Measurements from ENCODE around the gene ASCC3. TPM values are rescaled to one million over a fixed set of nuclear protein-coding genes. Genes with fewer than 3 reads are reported as not detected.
A peak's percentile ranks its signal among the peaks of the same experiment; 100 is the strongest.
"Not testable (repeated sequence)": the region's sequence is repeated elsewhere in the genome, so short reads cannot be mapped to it uniquely, and the experiment has no call there.

Gene ASCC3
- polyA plus RNA-seq, 10 donors, result 12.1 to 21.4 (median 17.8) TPM

DNA sequence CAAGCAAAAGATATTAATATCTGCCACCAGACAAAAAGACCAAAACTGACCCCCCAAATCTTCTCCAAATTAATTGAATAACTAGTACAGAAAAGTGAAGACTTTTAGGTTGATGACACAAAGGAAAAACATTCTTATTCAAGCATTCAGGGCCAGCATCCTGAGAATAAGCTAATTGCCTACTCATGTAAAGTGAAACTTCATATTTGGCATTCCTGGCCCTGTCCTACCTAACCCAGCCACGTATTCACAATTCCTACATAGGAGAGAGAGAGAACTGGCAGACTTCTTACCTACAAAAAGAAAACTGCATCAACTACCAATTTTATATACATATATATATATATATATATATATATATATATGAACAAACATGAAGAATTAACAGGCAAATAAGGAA is 4.9 kb upstream of the ASCC3 start:
- DNase-seq, result no peak

DNA sequence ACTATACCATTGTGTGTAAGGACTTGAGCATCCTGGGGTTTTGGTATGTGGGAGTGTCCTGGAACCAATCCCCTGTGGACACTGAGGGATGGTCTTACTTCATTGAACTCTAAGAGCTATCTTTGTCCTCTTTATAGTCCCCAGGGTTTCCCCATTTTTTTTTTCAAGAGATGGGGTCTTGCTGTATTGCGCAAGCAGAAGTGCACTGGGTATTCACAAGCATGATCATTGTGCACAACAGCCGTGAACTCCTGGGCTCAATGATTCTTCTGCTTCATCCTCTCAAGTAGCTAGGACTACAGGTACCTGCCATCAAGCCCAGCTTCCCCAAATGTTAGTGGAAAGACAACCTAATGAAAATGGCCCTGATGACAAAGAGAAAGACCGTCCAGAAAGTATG is 2.2 kb upstream of the ASCC3 start:
- DNase-seq, result no peak

DNA sequence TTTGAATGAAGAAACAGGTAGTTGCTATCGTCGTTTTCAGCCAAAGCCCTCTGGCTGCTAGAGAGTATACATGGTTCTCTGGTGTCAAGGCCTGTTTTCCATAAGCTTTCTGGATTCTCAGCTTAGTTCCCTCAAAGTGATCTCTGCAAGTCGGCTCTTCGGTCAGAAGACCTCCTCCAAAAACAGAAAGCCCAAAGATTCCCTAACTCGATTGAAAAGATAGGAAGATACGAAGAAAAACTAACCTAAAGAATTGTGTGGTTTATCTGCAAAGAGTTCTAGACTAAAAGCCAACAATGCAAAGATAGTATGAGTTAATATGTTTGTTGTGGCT is 545 bp upstream of the ASCC3 start:
- no peak for DNase-seq

DNA sequence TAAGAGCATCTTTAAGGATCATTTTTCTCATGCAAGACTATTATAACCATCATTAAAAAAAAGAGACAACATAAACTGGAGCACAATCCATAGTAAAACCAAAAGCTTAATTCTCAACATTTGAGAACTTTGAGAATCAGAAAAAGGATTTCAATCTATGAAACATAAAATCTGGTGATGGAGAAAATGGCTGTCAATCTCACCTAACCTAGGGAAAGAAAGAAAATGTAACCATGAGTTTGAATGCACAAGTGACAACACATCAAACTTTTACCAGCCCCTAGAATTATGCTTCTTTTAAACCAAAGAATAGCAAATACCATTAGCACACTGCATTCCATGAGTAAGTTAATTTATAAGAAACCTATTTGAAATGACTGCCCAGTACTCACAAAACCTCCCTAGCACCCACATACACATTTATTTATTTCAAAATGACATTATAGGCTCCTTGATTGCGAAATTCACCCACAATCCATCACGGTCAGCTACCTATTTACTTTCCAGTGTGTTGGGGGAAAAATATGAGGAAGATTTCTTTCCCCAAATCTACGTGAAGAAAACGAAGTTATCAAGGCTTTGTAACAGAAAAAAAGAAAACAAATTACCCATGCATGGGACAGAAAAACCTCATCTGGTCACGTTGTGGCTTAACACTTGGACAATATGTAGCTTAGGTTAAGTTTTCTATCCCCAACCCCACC is 828 bp downstream of the ASCC3 start:
- peak in 1 of 3 donors; percentile 6 for DNase-seq

DNA sequence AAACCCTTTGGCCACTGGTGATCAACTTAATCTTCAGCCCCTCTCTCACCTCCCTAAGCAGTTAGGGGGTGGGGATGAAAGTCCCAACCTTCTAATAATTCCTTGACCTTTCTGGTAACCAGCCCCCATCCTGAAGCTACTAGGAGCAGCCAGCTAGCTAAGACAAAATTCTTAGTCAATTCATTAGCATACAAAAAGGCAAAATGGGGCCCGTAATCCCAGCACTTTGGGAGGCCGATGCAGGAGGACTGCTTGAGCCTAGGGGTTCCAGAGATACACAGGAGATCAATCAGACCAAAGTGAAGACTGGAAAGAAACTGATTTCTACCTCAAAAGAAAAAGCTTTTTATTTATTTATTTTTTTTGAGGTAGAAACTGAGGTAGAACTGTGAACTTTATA is 1.8 kb downstream of the ASCC3 start:
- no peak for DNase-seq

DNA sequence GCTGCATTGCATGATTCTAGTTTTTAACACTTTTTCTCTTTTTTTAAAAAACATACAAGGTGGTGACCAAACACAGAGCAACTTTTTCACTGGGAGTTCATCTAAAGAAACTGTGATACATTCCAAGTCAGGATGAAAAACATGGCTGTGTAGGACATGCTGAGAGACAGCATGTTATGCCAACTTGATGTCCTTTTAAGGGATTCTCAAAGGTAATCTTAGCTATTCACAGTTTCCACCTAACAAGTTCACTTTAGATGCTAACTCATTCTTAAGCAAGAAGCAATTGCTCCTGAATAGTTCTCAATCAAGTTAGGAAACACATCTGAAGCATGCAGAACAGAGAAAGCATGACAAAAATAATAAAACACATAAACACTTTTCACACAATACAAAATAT is 3.3 kb downstream of the ASCC3 start:
- no peak for DNase-seq

DNA sequence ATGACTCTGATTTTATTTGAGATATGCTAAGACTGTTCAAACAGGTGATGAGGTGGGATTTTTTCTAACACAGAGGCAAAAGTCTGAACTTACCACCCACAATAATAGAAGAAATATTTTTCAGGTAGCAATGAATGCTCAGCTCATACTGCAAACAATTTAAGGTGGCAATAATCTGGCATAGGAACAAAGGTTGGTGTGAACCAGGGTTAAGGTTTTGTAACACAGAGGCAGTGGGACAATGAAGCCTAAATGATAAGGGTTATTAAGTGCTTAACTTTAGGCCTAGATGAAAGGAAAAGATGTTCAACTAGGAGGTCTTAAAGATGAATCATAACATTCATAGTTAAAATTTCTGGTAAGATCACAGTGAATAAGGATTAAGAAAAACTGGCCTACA is 4.9 kb downstream of the ASCC3 start:
- no peak for DNase-seq

DNA sequence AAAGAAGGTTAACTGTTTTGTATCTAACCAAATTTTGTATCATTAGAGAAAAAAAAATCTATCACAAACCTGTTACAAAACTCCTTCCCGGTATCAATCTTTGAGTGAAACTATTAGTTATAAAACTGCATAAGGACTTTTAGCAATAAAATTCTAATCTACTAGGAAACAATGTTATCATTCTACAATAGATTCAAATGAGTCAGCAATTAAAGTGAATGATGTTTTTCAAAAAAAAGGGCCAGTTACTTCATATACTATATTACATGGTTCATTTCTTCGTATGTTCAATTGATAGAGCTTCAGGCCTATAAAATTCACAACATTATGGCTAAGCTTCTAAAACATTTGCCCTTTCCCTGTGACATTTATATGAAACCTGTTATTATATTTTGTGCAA is 15.6 kb downstream of the ASCC3 start:
- DNase-seq, result no peak

DNA sequence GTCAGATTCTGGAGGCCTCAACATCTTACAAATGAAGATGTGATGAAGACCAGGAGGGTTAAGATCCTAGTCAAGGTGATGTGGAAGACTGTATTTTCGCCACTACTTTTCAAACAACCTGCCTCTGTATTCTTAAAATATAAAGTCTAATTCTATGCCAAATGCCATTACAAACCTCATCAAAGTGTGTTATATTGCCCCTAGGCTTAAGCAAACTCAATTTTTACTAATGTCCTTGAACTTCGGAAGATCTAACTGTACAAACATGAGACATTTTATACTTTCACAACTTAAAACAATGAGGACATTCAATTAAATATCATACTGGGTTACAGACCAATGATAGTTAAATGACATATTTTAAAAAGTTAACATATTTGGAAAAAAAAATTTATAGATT is 19.1 kb downstream of the ASCC3 start:
- no peak for DNase-seq

DNA sequence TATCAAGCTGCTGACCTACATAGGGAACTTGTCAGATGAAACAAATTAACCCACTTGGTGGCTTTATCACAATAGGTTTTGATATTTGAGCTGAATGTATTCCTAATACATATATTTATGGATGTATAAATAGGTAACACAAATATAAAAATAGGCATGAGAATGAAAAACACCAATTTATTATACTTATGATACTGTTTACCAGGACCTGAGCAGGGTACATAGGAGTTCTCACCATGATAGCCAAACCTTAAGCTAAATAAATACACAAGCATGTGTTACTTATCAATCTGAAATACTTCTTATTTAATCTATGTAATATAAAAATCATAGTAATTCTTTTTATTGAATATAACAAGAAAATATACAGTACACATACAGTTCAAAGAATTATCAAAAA is 25.0 kb downstream of the ASCC3 start:
- DNase-seq, result no peak

DNA sequence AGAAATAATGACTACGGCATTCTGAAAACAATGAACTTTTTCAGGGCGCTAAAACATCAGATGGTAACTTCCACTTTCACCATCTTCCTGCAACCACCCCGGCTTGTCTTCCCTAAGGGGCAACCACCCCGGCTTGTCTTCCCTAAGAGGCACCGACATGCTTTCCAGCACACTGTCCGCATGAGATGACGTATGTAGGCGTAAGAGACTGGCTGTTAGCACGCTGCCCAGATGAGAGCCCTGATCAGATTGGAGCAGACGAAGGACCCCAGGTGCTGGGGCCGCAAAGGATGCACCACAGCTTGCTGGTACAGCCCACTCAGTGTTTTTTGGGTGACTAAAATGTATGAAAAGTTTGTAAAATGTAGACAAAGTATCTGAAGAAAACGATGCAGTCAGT is 29.3 kb downstream of the ASCC3 start:
- no peak for DNase-seq

DNA sequence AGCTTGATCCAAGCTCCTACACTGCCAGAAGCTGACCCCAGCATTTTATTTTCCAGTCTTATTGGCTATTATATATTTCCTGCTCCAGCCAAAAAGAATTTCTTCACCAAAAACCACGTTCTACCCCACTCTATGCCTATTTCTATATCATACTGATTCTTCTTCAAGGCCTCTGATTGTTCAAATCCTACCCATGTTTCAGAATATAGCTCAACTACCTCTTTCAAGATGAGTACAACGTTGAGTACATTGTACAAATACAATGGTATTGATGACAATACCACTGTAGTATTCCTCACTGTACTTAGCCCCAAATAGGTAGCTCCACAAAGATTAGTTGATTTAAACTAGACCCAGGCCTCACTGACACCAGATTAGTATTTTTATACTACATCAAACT is 31.0 kb downstream of the ASCC3 start:
- no peak for DNase-seq

DNA sequence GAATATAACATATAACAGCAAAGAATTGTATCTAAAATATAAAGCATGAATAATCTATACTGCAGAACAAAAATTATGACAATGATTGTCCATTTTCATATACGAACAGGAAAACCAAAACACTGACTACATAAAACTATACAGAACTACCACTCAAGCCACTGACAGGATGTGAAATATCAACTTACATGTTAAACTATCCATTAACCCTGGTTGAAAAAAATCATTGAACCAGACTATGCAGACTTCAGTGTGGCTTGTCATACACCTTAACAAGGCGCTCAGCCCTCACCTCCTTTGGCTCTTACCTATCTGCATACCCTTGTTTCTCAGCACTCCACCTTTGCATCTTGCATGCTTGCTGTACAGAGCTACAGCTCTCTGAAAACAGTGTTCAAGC is 34.9 kb downstream of the ASCC3 start:
- no peak for DNase-seq

DNA sequence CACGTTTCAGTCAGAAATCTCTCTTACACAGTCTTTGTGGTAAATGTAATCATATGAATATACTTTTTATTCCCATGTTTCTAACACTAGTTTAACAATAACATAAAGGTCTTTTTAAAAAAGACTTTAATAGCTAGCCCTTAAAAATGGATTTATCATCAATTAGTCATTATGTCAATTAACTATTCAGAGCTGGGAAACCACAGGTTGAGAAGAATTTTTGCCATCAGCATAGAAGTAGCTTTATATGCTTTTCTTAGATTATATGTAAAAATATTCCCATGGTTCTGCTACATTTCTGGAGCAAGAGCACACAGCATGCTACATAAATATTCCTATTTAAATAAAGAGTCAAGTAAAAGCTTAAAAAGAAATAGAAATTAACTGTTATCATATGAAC is 35.5 kb downstream of the ASCC3 start:
- DNase-seq, result no peak

DNA sequence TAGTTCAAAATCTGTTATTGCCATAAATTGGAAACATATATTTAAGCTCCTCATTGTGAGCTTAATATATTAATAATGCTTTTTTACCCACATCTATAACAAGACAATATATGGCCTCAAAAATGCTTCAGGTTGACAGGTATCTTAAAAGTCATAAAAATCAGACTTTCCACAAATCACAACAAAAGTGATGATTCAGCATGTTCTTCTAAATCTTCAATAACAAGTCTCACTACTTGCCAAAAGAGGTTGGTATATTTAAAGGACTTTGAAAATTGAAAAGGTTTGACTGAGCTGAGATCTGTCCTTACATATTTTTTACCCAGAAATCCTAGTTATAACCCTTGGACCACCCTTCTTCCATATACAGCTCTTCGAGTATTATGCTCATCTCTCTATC is 41.7 kb downstream of the ASCC3 start:
- no peak for DNase-seq

DNA sequence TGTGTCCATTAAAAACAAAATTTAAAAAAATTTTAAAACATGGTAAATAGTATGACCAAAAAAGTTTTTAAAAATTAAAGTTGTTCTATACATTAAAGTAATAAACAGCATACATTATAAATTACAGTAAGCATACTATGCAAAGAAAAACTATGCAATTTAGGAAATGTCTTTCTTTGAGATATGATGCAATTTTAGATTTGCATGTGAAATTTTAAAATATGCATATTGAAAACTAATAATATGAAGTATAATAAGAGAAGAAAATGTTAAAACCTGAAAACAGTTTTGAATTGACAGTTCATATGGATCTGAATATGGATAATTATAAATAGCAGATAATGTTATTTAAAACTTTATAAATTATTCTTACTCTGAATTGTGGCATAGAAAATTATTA is 43.1 kb downstream of the ASCC3 start:
- no peak for DNase-seq

DNA sequence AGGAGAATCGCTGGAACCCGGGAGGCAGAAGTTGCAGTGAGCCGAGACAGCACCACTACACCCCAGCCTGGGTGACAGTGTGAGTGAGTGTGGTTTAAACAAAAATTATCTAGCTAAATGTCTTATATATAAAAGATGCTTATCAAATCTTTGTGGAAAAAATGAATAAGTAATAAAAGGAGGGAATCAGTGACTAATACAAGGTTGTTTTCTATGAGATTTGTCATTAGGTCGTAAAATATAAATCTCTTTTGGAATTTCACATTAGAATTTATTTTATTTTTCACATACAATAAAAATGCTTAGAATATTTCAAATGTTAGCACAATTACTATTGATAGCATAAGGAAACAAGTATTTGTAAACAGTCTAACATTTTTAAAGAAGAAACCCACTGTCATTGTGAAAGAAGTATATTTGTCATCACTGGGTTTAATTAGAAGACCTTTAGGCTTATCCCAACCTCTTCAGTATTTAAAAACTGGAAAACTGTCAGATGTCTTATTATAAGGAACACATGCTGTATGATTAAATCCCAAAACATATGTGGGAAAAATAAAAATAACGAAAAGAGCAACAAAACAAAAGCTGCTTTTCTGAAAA is 47.1 kb downstream of the ASCC3 start:
- DNase-seq, result no peak

DNA sequence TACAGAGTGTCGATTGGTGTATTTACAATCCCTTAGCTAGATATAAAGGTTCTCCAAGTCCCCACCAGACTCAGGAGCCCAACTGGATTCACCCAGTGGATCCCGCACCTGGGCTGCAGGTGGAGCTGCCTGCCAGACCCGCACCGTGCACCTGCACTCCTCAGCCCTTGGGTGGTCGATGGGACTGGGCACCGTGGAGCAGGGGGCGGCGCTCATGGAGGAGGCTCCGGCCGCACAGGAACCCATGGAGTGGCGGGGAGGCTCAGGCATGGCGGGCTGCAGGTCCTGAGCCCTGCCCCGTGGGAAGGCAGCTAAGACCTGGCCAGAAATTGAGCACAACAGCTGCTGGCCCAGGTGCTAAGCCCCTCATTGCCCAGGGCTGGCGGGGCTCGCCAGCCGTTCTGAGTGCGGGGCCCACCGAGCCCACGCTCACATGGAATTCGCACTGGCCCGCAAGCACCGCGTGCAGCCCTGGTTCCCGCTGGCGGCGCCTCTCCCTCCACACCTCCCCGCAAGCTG is 52.0 kb downstream of the ASCC3 start:
- not testable (repeated sequence) for DNase-seq

DNA sequence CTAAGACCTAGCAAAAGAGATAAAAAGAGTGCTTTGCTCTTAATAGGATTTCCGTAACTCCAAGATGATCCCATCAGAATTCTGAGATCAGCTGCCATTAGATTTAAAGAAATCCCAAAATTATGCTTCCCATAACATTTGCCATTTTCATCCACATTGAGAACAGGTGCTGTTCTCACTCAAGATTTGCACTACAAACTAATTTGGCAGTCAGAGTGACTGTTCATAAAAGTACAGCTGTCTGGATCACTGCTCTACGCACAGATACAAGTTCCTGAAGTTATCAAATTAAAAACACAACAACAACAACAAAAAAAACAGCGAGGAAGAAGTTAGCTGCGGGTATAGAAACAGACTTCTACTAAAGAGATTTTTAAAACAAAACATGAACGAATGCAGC is 58.1 kb downstream of the ASCC3 start:
- peak; percentile 1 to 23 (median 13) for DNase-seq

DNA sequence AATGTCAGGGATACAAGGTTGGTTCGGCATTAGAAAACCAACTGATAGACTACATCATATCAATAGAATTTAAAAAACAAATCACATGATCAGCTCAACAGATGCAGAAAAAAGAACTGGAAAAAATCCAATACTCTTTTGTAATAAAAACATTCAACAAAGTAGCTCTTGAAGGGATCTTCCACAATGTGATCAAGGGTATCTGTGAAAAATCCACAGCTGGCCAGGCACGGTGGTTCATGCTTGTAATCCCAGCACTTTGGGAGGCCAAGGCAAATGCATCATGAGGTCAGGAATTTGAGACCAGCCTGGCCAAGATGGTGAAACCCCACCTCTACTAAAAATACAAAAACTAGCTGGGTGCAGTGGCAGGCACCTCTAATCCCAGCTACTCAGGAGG is 63.1 kb downstream of the ASCC3 start:
- DNase-seq, result no peak

DNA sequence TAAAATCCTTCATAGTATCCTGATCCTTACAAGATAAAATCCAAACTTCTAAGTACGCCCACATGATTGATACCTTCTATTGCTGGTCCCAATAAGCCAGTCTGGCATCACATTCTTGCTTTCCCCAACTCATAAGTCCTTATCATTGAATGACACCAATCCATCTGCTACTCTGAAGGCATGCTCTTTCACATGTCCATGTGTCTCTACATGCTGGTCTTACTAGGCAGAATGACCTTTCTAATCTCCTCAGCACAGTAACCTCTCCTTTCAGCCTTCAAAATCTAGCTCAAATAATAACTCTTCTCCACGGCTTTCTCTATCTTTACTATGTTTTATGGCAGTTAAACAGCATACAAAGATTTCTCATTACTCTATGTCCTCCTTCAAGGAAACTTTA is 71.1 kb downstream of the ASCC3 start:
- DNase-seq, result no peak

DNA sequence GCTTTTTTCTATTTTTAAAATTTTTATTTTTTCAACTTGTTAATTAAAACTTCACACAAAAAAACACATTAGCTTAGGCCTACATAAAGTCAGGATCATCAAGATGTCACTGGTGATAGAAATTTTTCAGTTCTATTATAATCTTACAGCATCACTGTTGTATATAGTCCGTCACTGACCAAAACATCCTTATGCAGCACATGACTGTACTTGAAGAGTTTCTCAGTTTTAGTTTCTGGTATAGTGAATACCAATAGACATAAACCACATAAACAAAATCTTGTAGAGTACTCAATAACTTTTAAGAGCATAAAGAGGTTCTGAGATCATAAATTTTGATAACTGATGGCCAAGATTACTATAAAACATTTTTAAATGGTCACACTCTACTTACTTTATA is 71.8 kb downstream of the ASCC3 start:
- no peak for DNase-seq

DNA sequence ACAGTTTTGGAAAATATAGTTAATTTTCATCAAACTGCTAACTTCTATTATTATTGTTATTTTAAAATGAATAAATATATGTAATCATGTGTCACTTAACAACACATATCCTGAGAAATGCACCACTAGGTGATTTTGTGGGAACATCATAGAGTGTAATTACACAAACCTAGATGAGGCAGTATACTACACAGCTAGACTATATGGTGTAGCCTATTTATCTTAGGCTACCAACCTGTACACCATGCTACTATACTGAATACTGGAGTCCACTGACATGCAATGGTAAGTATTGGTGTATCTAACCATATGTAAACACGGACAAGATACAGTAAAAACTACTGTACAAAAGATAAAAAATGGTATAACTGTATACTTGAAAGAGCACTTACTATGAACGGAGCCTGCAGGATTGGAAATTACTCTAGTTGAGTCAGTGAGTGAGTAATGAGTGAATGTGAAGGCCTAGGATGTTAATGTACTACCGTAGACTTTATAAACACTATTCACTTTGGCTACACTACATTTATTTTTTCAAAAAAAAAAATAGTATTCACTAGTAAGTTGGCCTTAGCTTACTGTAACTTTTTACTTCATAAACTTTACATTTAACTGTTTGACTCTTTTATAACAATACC is 72.4 kb downstream of the ASCC3 start:
- peak in 1 of 3 donors; percentile 5 for DNase-seq

DNA sequence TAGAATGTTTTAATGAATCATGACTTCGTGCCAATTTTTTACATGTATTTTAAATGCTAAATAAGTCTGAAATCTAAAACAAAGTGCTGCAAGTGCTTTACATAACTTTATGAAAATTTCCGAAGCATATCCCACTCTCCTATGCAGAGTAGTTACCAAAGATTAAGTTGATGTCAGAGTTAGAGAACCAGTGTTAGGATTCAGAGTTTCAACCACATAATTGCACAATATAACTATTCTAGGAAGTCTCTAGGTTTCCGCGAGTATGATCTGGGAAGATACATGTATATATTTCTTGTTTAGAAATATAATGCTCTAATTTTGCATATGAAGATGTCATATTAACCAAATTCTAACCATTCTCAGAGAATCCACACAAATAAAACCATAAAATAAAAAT is 74.8 kb downstream of the ASCC3 start:
- no peak for DNase-seq

Data from muscle of back (tissue), 11 donors.